Hematopoietic multipotent progenitor cell (in vitro differentiated cells): ENCODE results near the gene SBNO2. TPM values are rescaled to one million over a fixed set of nuclear protein-coding genes. Genes with fewer than 3 reads are reported as not detected.

ENCODE experiments used
- DNase-seq, 3 donors: peaks; one replicate each; pipeline ENCODE4 v3.0.0-alpha.2; 2011 to 2015; ENCODE audit warnings: low read depth in 2 of 3, low spot score in 2 of 3
- total RNA-seq: library from RNA; depleted of rRNA; stranded (reverse); fragments of >200 nt; gene quantifications from one replicate; pipeline ENCODE4 v1.2.3, GENCODE V29; 2012

The SBNO2 gene
- total RNA-seq, 1 donor, result 60.3 TPM

DNA sequence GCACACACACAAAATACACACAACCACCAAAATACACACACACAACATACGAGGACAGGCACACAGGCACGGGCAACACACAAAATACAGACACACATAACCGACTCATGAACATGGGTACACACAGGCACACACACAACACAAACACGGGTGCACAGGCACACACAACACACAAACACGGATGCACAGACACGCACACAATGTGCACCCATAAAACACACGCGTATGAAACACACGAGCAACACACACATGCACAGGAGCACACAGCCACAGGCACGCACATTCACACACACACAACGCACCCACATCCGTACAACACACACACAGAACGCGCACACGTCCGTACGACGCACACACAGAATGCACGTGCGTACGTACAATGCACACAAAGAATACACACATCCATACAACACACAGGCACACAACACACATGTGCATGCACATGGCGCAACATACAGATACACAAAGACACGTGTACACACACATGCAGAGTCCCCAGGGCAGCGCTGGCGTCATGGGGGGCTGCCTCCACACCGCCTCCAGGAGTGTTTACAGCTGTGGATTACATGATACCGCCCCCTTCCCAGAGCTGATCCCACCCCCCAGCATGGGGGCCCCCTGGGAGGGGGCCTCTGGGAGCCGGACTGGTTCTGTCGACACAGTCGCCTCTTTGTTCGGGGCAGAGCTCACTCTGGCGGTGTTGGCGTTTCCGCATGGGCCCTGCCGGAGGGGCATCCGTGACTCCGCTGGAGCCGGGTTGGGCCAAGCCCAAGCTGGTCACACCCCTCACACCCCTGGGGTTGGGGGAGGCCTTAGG is 2.9 kb downstream of the SBNO2 start:
- no peak for DNase-seq

DNA sequence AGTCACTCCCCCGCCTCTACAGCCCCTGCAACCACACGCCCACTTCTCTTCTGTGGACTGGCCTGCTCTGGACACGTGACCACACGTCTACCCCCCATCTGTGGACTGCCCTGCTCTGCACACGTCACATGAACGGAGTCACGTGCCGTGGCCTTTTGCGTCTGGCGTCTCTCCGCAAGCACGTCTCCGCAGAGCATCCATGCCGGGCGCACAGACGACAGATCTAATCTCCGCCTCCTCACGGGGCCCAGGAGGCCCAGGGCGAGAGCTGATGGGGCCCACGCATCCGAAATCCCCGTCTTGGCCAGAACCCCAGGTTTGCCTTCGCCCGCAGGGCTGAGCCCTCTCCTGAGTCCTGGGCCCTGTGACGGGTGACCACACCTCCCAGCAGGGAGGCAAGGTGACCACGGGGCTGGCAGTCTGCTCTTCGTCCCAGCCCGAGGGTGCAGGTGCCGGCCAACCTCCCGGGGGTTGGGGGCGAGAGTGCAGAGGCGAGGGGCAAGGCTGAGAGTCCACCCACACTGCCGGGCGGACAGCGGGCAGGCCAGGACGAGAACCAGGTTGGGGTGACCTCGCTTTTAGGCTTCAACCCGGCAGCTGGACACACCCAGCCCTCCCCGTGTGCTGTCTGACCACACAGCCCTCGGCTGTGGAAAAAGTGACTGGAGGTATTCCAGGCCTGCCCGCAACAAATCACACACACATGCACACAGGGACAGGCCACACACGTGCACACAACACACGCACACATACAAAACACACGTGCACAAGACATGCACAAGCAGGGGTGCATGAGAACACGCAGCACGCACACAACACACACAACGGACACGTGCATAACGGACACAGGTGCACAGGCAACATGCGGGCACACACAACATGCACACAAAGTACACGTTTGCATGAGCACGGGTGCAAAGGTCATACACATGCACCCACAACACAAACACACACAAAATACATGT is 3.9 kb downstream of the SBNO2 start:
- DNase-seq, result no peak

GRCh38 chr19:1169411-1169791 is 4.7 kb downstream of the SBNO2 start:
- no peak for DNase-seq

DNA sequence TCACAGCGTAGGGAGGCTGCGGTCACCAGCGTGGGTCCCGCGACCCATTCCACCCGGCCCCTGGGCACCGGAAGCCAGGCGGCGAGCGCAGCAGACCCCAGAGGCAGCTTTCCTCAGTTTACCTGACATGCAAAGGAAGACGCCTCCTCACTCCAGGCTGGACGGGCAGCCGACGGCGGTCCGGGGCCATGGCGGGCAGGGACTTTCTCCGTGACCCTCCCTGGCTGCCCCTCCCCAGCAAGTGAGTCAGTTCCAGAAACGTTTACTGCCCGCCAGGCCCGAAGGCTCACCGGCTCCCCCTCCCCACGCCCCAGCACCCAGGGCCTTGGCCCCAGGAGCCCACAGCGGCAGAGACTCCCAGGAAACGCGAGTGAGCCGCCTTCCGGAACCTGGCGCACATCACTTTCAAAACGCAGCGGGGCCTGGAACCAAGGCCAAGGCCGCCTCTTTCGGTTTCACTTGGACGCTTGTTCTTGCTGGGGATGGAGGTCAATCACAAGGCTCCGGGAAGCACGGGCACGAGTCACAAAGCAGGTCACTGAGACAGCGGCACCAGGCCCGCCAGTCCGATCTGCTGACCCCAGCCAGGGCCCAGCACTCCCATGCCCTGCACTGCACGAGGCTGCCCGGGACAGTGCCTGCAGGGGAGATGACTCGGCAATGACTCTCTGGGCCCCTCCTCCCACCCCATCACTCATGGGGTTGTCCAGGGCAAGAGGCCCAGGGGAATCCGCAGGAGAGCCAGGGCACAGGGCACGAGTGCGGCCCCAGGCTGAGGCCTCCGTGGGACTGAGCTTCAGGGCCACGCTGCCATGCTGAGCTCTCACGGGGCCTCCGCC is 5.3 kb downstream of the SBNO2 start:
- DNase-seq, result no peak

GRCh38 chr19:1167687-1168571 is 6.1 kb downstream of the SBNO2 start:
- no peak for DNase-seq

DNA sequence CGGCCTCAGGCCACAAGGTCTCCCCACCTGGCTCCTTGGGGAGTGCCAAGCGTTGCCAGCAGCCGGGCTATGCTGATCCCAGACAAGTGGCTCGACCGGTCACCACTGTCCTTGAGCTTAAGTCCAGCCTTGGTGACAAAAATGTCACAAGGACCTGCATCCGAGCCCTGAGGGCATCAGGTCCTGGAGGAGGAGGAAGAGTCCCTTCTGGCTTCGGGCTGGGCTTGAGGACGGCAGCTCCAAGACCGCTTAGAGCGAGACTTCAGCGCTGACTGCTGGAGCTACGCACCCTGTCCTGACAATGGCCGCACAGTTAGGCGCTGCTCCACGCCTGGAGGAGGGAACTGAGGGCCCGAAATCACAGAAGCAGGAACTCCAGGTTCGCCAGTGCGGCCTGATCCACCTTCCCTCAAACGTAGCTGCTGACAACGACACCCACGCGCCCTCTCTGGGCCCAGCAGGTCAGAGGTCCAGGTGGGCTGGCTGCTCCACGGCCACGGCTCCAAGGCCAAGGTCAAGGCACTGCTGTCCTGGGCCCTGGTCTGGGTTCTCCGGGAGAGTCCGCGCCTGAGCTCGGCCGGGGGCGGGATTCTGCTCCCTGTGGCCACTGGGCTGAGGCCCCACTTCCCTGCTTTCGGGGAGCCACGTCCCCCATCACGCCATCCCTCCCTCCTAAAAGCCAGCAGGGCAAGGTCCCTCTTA is 7.0 kb downstream of the SBNO2 start:
- no peak for DNase-seq

DNA sequence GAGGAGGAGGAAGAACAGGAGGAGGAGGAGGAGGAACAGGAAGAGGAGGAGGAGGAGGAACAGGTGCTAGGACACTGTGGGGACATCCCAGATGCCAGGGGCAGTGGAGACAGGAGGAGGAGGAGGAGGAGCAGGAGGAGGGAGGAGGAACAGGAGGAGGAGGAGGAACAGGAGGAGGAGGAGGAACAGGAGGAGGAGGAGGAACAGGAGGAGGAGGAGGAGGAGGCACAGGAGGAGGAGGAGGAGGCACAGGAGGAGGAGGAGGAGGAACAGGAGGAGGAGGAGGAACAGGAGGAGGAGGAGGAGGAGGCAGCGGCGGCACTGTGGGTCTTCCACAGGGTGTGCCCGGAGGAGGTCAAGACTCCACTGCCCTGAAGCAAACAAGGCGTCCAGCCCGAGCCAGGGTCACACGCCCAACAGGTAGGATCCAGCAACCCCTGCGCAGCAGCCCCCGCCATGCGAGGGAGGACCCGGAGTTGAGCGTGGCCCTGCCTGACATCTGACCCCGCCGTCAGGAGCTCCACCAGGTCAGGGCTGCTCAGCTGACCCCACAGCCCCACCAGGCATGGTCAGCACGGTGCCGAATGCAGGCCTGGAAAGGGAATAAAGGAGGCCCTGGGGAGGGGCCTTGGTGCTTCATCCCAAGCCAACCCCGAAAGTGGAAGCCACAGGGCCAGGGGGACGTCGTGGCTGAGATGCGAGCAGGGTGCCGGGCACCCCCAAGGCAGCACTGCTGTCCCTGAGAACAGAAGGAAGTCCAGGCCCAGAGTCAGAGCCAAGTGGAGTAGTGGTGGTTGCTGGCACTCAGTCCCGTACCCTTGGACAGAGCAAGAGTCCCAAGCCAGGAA is 9.2 kb downstream of the SBNO2 start:
- DNase-seq, result no peak

GRCh38 chr19:1163934-1164683 is 10.0 kb downstream of the SBNO2 start:
- no peak for DNase-seq

GRCh38 chr19:1163283-1163933 is 10.7 kb downstream of the SBNO2 start:
- DNase-seq, result no peak

GRCh38 chr19:1162404-1163282 is 11.4 kb downstream of the SBNO2 start:
- no peak for DNase-seq

DNA sequence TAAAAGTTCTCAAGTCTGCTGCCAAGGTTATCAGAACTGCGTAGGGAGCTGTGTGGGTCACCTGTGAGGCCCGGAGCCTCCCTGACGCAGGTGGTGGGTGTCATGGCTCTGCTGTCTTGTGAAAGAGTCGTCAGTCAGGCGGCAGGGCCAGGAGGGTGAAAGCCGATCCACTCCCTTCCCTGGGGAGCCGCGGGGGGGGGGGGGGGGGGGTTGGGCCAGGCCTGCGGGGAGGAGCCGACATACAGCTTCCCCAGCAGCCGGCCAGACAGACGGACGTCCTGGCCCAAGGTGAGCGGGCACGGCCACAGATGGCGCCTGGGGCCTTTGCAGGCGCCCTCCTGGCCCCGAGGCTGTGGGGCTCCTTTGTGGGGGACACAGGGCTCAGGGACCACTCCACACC is 12.4 kb downstream of the SBNO2 start:
- no peak for DNase-seq

- no peak for DNase-seq
Observed at GRCh38 chr19:1159864-1160595, 14.0 kb downstream of the SBNO2 start.

GRCh38 chr19:1158885-1159448 is 15.1 kb downstream of the SBNO2 start:
- DNase-seq, result no peak

- no peak for DNase-seq
Observed at GRCh38 chr19:1157931-1158884, 15.9 kb downstream of the SBNO2 start.
